ENCODE measurements around the gene IFFO2. TPM values are rescaled to one million over a fixed set of nuclear protein-coding genes. Genes with fewer than 3 reads are reported as not detected.

IFFO2 gene
- total and polyA plus RNA-seq, 2 donors (not counting 3 experiments of a cell fraction or from before 2014, with no cell fraction given): 31.1 to 31.3 TPM

DNA sequence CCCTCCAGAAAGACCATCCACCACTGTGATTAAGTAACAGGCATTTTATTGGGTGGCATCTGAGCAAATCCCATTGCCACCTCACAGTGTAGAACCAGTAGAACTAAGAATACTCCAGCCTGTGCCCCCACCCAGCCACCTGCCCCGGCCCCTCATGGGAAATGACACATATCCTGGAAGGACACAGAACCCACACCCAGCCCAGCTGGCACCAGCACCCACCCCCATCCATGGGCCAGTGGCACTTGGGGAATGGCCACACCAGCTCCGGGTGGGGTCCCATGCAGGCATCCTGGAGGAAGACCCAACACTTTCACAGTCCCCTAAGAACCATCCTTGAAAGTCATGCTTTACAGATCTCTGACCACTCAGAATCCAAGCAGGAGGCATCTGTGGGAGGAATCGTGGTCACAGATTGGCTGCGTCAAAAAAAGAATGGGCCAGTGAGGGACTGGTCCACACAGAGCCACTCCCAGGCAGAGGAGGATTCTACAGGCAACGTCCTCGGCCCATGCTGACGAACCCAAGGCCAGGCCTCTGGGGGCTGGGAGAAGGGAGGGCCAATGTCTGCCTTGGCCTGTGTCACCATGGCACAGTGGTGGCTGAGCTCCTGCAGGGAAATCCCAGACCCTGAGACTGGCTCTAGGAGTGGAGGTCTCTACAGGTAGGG is 84.9 kb downstream of the IFFO2 start:
- TF ChIP-seq POLR2A (IDR thresholded peaks at IDR 0.05; ENCODE audit: low read depth, low read length): no peak
- TF ChIP-seq POLR2AphosphoS5 (IDR thresholded peaks at IDR 0.05; ENCODE audit: insufficient read depth, low read depth, low read length): no peak
- TF ChIP-seq JUN (IDR thresholded peaks at IDR 0.05; ENCODE audit: borderline replicate concordance, insufficient read depth, insufficient read length, low read depth): no peak
- no peak for TF ChIP-seq GATA2 (IDR thresholded peaks at IDR 0.05; ENCODE audit: insufficient read depth, insufficient read length, low read depth, low read length)
- TF ChIP-seq, protein P1, sequence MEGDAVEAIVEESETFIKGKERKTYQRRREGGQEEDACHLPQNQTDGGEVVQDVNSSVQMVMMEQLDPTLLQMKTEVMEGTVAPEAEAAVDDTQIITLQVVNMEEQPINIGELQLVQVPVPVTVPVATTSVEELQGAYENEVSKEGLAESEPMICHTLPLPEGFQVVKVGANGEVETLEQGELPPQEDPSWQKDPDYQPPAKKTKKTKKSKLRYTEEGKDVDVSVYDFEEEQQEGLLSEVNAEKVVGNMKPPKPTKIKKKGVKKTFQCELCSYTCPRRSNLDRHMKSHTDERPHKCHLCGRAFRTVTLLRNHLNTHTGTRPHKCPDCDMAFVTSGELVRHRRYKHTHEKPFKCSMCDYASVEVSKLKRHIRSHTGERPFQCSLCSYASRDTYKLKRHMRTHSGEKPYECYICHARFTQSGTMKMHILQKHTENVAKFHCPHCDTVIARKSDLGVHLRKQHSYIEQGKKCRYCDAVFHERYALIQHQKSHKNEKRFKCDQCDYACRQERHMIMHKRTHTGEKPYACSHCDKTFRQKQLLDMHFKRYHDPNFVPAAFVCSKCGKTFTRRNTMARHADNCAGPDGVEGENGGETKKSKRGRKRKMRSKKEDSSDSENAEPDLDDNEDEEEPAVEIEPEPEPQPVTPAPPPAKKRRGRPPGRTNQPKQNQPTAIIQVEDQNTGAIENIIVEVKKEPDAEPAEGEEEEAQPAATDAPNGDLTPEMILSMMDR (IDR thresholded peaks at IDR 0.05; ENCODE audit: extremely low read depth in 1 of 2, insufficient read depth in 1 of 2, low read depth in 1 of 2, low read length in 2 of 2): no peak
- no peak for TF ChIP-seq EZH2 (IDR thresholded peaks at IDR 0.05; ENCODE audit: borderline replicate concordance, low read depth, low read length, severe bottlenecking)
- TF ChIP-seq FOS (IDR thresholded peaks at IDR 0.05; ENCODE audit: borderline replicate concordance, insufficient read depth, low read length): no peak
- TF ChIP-seq, protein P2, sequence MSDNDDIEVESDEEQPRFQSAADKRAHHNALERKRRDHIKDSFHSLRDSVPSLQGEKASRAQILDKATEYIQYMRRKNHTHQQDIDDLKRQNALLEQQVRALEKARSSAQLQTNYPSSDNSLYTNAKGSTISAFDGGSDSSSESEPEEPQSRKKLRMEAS (IDR thresholded peaks at IDR 0.05; ENCODE audit: insufficient read depth, insufficient read length): no peak
- TF ChIP-seq MYC (IDR thresholded peaks at IDR 0.05; ENCODE audit: low read depth, low read length): no peak
- H3K9ac ChIP-seq (replicated peaks; ENCODE audit: extremely low read depth, insufficient read depth, low read length): no peak overlapping the region
- peaks cover 0 to 4% of the 10 kb centered on the region in 2 experiments for H3K36me3 ChIP-seq (ENCODE audit: control insufficient read depth in 2 of 2, extremely low read depth in 1 of 2, insufficient read depth in 2 of 2, low read length in 2 of 2)
- no peaks in the 10 kb centered on the region for H4K20me1 ChIP-seq (replicated peaks; ENCODE audit: control insufficient read depth, extremely low read depth, insufficient read depth, low read length)
- H3K4me3 ChIP-seq (replicated peaks in 1 of 3; ENCODE audit: insufficient read depth in 1 of 3, low read depth in 1 of 3, low read length in 3 of 3): no peak overlapping the region
- no peaks in the 10 kb centered on the region for H3K9me3 ChIP-seq (replicated peaks; ENCODE audit: control insufficient read depth, insufficient read depth, low read length)
- DNase-seq (ENCODE audit: low read depth, low spot score): no peak
- FAIRE-seq: no peak
- H3K4me2 ChIP-seq (ENCODE audit: insufficient read depth, low read length): no peak overlapping the region
- H3K4me1 ChIP-seq (ENCODE audit: control insufficient read depth, extremely low read depth, insufficient read depth, low read length): no peaks in the 10 kb centered on the region
- dilution Hi-C loops (cut with MboI; ENCODE audit: extremely low pct_ligation_motif_present, low sequenced_read_pairs): no loop called here
- H3K9me1 ChIP-seq (replicated peaks; ENCODE audit: control insufficient read depth, extremely low read depth, insufficient read depth, low read length): no peaks in the 10 kb centered on the region
- no TSS peak for BruUV-seq (replicated peaks)
- no peaks in the 10 kb centered on the region for H3K27me3 ChIP-seq (ENCODE audit: control insufficient read depth in 2 of 2, insufficient read depth in 2 of 2, low read length in 2 of 2)
- CTCF ChIA-PET: interaction anchor here (1.7 to 7.2 kb wide), 2 partner anchors 13 to 275 kb away, joined by 4 to 127 read pairs; no protein-coding TSS in a partner anchor
- H2AFZ ChIP-seq (ENCODE audit: low read depth, low read length): no peak overlapping the region
- intact Hi-C loops (cut with micrococcal nuclease): loop anchor here (10.0 kb wide), 1 partner anchor 1207 kb away; no protein-coding TSS in a partner anchor
- no peaks in the 10 kb centered on the region for H3K79me2 ChIP-seq (ENCODE audit: control insufficient read depth, insufficient read depth, low read length)
- H3K27ac ChIP-seq (ENCODE audit: insufficient read depth, low read depth, low read length): no peak overlapping the region
- POLR2A ChIA-PET: no interaction called here
